MM.1S (cell line): Measurements from ENCODE around the gene TRAF3IP1.

Experiments
- EZH2 ChIP-seq: fragments of 300-600 bp; sonication (generic); optimal IDR thresholded peaks from 2 replicates; pipeline ENCODE3; 2017; ENCODE audit warnings: low read depth, mild to moderate bottlenecking, antibody characterized with exemption, low read length, mixed read lengths
- TF ChIP-seq, protein P1 (sequence below): fragments of 300-600 bp; sonication (generic); IDR thresholded peaks from 2 replicates; pipeline ENCODE4 v1.5.1; 2016; ENCODE audit warnings: antibody characterized with exemption, low read length, mixed read lengths

DNA sequence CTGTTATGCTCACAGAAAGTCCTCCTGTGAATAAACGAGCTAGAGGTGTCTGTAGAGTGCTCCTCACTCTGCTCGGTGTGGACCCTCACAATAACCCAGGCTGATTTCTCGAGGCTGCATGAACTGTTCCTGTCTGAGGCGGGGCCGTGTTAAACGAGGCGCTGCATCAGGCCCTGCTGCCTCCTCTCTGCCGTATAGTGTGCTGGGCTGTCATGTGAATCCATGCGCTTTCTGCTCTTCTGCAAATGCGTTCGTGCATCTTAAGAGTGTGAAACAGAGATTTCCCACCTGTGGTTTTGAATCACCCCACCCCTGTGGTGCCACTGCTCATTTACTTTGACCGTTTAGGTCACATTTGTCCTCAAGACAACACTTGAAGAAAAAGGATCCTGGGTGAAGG is 26.2 kb downstream of the TRAF3IP1 start:
- TF ChIP-seq, protein P1, sequence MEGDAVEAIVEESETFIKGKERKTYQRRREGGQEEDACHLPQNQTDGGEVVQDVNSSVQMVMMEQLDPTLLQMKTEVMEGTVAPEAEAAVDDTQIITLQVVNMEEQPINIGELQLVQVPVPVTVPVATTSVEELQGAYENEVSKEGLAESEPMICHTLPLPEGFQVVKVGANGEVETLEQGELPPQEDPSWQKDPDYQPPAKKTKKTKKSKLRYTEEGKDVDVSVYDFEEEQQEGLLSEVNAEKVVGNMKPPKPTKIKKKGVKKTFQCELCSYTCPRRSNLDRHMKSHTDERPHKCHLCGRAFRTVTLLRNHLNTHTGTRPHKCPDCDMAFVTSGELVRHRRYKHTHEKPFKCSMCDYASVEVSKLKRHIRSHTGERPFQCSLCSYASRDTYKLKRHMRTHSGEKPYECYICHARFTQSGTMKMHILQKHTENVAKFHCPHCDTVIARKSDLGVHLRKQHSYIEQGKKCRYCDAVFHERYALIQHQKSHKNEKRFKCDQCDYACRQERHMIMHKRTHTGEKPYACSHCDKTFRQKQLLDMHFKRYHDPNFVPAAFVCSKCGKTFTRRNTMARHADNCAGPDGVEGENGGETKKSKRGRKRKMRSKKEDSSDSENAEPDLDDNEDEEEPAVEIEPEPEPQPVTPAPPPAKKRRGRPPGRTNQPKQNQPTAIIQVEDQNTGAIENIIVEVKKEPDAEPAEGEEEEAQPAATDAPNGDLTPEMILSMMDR = no peak
- no peak for TF ChIP-seq EZH2
